GM12801 (cell line): ENCODE measurements around the gene CTXND1.

Source experiments
- TF ChIP-seq, protein P1 (sequence below): IDR thresholded peaks from one replicate; pipeline ENCODE4 v1.5.1; 2011; ENCODE audit warnings: control low read depth; ENCODE audit not compliant: insufficient read length; ENCODE audit errors: extremely low read depth

Gene CTXND1

DNA sequence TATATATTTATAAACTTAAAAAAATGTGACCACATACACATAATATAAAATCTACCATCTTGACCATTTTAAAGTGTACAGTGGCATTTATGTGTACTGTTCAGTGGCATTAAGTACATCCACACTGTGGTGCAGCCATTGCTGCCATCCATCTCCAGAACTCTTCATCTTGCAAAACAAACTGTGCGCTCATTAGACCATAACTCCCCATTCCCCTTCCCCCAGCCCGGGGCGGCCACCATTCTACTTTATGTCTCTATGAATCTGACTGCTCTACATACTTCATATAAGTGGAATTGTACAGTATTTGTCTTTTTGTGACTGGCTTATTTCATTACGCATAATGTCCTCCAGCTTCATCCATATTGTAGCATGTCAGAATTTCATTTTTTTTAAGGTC lies 47.8 kb downstream of the CTXND1 start:
- TF ChIP-seq, protein P1, sequence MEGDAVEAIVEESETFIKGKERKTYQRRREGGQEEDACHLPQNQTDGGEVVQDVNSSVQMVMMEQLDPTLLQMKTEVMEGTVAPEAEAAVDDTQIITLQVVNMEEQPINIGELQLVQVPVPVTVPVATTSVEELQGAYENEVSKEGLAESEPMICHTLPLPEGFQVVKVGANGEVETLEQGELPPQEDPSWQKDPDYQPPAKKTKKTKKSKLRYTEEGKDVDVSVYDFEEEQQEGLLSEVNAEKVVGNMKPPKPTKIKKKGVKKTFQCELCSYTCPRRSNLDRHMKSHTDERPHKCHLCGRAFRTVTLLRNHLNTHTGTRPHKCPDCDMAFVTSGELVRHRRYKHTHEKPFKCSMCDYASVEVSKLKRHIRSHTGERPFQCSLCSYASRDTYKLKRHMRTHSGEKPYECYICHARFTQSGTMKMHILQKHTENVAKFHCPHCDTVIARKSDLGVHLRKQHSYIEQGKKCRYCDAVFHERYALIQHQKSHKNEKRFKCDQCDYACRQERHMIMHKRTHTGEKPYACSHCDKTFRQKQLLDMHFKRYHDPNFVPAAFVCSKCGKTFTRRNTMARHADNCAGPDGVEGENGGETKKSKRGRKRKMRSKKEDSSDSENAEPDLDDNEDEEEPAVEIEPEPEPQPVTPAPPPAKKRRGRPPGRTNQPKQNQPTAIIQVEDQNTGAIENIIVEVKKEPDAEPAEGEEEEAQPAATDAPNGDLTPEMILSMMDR, result no peak

- TF ChIP-seq, protein P1, result no peak
Observed at GRCh38 chr15:80203361-80203885, 48.6 kb downstream of the CTXND1 start.

GRCh38 chr15:80202641-80203360 lies 49.2 kb downstream of the CTXND1 start:
- TF ChIP-seq, protein P1, result no peak

DNA sequence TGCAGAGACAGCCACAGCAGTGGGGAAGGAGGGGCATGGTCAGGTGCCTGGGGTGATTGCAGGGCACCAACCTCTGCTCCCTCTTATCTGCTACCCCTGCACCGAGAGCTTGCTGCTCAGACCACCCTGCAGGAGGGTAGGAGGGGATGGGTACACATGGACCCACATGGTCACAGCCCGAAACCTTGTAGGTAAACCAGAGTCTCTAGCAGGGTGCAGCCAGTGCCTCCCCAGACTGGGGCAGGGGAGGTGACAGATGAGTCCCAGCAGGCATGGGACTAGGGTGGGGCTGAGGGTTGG lies 50.0 kb downstream of the CTXND1 start:
- TF ChIP-seq, protein P1, result no peak

DNA sequence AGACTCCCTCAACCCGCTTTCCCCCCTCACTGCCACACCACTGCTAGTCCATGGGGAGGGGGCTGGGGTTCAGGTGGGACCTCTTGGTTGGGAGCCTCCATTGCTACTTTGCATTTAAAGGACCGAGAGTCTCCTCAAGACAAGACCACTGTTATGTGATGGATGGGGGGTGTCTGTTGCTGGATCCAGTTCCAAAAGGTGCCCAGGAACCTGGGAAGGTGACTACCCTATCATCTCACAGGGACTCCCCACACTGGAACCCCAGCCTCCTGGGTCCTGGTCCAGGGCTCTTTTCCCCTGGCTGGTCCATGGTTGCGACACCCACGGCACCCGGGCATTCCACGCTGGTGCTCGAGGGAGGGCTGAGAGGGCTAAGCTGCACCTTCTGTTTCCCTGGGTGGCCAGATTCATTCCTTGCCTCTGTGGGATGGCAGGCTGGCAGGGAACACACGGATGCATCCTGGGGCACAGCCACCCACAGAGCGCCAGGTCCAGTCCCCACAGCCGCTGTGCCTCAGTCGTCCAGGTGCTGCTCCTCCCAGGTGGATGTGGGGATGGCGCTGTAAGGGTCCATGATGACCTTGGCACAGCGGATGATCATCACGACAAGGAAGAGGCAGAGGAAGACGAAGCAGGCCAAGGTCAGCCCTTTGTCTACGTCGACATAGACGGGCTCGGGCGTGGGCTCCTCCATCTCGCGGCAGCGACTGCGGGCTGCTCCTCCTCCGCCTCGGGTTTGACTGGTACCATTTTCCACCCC lies 50.6 kb downstream of the CTXND1 start:
- TF ChIP-seq, protein P1, result no peak

DNA sequence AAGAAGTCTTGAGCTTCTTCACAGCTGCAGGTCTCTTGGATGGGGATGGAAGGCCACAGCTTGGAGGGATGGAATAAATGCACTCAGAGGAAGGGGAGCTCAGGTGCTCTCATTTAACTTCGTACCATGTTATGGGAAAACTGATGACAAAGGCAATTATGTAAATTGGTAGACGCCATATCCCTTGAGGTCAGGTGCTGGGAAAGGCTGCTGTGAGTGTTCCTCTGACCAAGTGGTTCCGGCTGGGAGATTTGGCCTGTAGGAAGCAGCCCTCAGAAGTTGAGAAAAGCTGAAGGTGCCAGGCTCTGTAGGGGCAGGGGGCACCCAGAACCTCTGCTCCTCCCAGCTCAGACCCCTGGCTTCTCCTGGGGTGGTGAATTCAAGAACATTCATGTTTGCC lies 52.1 kb downstream of the CTXND1 start:
- TF ChIP-seq, protein P1, result no peak

DNA sequence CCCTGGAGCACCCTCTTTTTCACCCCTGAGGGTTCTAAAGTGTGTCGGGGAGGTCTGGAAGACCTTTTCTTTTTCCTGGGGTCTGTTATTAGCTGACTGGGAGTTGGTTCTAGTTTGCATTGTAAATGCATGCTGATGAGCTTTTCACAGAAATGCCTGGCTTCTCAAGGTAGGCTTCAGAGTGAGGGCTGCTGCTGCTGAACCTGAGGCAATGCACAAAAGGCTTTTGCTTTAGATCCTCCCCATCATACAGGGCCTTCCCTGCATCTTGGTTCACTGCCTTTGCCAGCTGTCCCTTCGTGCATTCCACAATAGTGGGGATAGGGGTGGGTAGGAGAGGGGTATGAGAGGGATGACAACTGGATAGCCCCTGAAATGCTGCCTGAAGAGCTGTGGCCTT lies 52.6 kb downstream of the CTXND1 start:
- TF ChIP-seq, protein P1, result no peak
